HG03565 (cell line): Measurements from ENCODE around the gene CYP2W1.
"Not testable (repeated sequence)": the region's sequence is repeated elsewhere in the genome, so short reads cannot be mapped to it uniquely, and the experiment has no call there.

Experiments
- ATAC-seq: cut with Tn5 transposase; IDR thresholded peaks from one replicate; pipeline ENCODE4 v1.9.1; 2021; ENCODE audit warnings: mild to moderate bottlenecking, moderate library complexity; ENCODE audit not compliant: unreplicated experiment

The CYP2W1 gene

DNA sequence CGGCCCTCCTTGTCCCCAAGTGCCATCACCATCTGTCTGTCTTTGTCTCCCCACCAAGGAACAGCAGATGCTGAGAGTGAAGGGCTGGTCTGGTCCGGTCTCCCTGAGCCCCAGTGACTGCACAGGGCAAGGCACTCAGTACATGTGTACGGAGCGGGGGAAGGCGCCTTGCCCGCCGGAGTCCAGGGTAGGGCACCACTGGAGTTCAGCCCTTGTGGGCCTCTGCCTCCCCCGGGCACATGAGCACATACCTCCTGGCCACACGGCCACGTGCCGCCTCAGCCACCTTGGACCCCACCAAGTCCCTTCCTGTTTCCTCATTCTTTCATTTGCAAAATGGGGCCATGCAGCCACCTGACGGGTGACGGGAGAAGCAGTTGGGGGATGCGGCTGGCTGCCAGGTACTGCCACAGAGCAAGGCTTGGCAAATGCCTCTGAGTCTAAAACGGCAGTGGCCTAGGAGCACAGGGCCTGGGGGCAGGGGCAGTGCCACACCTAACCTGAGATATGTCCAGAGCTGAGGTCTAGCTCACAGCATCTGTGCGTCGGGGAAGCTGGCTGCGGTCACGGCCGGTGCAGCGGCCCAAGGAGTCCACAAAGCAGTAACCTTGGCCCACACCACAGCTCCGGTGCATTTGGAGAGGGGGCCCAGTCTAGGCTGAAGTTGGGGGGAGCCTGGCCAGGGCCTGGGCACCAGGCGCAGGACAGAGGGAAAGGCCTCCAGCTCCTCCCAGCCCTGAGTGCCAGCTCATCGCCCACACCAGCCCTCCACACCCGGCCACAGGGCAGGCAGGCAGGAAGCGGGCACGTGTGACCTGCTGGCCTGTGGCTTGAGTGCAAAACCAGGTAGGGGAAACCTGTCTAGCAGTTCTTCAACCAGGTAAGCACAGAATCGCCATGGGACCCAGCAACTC is 33.7 kb upstream of the CYP2W1 start:
- ATAC-seq, result no peak

DNA sequence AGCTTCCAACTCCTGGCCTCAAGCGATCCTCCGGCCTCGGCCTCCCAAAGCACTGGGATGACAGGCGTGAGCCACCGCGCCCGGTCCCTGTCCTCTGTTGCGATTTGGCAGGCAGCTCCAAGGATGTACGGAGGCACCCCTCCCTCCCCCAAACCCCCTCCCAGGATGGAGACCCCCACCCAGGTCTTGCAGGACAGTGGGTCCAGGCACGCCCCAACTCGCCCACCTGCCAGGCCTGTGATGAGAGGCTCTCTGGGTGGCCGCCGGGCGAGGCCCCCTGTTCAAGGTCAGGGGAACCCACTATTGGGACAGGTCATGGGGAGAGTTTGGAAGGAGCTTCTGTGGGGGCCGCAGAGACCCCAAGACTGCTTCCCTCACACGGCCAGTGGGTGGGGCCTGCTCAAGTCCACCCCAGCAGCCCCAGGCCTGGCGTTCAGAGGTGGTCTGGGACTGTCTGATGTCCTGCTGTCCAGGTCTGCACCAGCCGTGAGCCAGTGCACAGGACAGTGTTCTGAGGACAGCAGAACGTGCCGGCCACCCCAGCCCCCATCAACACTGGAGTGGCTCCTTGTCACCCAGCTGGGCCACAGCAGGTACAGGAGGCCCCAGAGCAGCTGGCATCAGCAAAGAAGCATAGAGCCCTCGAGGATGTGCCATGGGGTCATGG is 31.0 kb upstream of the CYP2W1 start:
- no peak for ATAC-seq

DNA sequence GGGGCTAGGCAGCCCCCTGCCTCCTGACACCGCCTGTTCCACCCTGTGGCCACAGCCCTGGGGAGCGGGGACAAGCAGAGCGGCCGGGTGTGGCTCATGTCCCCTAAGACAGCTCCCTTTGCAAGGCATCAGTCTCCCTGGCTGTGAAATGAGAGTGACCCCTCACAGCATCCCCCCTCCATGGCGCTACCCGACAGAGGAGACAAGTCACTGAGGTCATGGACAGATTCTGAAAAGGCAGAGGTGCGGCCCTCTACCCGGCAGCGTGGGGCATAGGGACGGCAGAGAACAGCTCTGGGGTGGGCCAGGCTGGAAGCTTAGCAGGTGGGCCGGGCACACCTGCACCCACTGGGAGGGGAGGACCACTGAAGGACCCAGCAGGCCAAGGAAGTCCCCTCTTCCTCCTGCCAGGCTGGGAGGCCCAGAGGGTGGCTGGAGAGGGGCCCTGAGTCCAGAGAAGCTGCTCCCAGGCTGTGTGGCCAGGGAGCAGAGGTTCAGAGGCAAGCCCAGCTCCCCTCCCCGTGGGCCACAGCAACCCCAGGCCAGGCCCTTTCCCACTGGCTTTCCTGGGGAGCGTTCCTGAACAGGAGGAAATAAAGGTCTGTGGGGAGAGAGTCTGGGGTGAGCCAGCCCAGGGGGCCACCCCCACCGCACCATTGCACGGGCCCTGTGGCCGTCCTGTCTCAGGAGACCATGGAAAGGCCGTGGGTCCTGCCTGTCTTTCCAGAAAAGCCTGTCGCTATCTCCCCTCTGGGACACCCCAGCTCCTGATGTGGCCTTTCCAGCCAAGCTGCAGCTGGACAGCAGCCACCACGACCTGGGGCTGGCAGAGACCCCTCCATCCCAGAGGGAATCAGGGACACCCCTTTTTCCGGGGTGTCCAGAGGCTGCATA is 30.2 kb upstream of the CYP2W1 start:
- ATAC-seq, result no peak

DNA sequence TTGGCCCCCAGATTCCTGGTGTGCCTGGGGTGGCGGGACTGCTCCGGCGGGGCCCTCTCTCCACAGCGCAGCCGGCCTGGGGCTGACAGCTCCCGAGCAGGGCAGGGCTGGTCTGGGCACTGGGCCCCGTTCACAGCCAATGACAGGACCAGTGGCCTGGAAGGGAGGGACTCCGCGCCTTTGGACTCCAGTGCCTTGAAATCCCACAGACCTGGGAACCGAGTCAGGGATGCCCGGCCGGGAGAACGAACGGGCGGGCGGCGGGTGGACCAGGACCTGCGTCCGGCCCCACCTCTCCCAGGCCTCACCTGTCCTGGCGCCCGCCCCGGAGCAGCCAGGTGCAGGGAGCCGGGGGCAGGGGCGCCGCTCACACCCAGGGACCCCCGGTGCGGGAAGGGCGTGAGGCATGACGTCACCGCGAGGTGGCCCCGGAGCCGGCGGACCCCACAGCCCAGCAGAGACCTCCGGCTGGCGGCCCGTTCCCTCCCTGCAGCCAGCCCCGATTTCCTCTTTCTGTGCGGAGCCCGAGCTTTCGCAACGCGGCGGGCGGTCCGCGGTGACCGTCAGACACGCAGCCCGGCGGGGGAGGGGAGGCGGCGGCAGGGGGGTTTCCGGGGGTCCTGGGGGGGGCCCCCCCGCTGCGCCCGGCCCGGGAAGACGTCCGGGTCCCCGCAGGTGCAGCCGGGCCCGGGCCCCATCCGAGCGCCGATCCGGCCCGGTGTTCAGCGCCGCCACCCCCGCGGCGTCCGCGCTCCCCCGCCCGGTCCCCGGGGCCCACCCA is 29.2 kb upstream of the CYP2W1 start:
- no peak for ATAC-seq

DNA sequence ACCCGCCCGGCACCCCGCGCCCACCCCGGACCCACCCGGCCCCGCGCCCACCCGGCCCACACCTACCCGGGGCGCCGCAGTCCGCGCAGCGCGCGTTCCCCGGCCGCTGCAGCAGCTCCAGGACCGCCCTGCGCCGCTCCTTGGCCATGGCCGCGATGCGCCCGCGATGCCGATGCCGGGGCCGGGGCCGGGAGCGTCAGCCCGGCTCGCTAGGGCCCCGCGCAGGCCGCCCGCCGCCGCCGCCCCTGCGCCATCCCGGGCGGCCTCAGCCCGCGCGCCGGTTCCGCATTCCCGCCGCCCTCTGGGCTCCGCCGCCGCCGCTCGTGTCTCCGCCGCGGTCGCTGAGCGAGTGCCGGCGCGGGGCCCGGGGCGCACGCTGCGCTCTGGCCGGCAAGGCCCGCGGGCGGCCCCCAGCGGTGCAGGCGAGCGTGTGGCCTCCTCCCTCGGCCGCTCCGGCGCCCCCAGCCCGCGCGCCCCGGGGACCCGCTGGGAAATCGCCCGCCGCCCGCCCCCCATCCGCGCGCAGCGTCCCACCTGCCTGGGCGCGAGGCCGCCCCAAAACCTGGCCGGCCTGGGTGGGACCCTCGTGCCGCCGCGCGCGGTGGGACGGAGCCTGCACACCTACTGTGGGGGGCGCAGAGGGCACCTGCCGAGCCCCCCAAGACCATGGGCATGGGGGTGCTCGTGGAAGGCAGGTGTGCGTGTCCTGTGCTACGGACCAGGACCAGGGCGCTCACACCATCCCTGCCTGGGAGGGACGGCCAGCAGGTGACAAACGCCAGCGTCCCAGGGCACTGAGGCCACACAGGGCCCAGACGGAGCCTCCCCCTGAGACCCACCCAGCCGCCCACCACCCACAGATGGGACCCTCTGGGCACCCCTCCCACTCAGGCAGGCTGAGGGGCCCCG is 28.4 kb upstream of the CYP2W1 start, which contains the start of gene ADAP1:
Gene ADAP1 (minus strand): TSS at position 351 of the 909 bp plus-strand sequence. CDS start 203 bp downstream, at position 148.
- peak; percentile 47 for ATAC-seq

DNA sequence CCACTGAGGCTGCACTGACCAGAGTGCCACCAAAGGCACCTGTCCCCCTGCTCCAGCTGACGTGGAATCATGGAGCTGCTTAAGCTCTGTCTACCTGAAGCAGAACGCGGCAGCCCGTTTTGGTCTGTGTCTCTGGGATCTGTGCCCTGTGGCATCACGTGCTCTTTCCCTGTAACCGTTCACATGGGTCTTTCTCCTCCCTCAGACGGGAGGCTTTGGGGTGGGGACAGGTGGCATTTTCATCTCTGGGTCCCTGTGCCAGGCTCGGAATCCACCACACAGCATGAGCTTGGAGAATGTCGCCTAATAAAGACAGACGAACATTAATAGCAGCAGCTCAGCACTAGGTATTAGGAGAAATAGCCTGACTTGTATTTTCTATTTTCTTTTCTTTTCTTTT is 26.9 kb upstream of the CYP2W1 start:
- no peak for ATAC-seq

DNA sequence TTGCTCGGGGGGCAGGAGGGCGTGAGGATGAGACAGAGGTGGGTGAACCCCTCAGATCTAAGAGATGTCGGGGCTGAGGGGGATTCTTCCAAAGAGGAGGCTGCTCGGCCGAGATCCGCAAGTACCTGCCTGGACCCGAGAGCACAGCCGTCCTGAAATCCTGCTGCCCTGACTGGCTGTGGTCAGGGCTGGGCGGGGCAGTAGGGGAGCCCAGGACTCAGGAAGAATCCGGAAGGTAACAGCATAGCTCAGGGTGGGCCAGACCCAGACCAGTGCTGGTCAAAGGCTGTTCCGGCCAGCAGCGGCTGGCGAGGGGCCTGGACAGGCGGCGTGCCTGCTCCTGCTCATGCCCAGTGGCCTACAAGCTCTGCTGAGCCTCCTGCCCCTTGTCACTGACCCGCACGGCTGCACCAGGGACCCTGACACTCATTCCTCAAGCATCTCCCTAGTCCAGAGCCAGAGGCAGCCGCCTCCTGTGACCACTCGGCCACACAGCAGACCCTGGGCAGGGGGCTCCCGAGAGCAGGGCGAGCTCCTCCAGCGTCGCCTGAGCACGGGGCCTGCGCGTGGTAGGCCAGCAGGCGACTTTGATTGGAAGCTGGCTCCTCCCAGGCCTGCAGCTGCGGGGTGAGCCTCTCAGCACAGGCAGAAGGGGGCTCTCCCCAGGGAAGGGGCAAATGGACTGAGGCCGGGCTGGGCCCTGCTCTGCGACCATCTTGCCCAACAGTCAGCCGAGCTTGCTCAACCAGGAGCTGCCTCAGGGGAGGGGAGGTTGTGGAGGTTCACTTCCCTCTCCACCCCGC is 25.4 kb upstream of the CYP2W1 start:
- no peak for ATAC-seq

DNA sequence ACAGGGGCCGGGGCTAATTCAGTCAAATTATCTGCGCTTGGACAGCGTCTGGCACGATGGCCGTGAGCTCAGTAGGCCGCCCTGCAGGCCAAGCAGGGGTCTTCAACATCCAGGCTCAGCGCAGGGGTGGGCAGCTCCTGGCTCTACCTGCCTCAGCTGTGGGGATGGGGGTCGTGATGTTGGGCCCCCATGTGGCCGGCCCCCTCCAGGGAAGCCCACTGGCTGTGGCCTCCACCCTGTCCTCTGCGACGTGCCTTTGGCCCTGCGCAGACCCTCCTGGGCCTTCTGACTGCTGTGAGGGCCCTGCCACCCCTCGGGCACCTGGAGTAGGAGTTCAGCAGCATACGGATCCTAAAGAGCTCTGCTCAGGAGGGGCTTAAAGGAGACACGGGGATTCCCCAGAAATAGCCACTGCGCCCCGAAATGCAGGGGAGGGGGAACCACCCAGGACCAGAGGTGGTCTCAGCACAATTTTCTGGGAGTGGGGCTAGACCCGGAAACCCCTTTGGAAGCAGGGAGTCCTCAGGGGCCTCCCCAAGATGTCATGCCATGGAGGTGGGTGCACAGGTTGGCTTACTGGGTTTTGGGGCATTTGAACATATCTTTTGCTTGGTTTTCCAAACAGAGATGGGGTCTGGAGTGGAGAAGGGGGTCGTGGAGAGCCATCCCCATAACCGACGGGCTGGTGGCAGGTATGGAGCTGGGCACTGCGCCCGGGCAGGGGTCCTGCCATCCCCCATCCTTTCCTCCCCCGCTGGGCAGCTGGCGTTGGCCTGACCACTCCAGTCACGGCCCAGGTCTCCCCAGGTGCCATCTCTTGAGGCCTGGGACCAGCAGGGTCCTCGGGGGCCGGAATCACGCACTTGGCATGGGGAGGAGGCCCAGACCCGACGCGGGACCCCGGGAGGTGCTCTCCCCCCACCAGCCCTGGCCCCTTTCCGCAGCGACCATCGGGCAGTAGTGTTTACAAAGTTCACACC is 24.5 kb upstream of the CYP2W1 start:
- no peak for ATAC-seq

DNA sequence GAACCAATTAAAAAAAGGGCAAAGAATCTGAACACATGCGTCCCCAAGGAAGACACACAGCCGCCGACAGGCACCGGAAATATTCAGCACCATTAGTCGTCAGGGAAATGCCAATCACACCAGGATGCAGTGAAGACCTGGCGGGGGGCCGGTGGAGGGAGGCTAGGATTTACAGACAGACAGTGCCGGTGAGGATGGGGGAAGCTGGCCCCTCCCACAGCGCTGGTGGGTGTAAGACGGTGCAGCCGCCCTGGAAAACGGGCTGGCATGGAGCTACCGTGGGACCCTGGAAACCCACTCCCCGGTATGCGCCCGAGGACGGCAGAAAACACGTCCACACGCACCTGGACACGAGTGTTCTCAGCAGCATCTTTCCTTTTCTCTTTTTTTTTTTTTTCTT is 23.7 kb upstream of the CYP2W1 start:
- no peak for ATAC-seq

DNA sequence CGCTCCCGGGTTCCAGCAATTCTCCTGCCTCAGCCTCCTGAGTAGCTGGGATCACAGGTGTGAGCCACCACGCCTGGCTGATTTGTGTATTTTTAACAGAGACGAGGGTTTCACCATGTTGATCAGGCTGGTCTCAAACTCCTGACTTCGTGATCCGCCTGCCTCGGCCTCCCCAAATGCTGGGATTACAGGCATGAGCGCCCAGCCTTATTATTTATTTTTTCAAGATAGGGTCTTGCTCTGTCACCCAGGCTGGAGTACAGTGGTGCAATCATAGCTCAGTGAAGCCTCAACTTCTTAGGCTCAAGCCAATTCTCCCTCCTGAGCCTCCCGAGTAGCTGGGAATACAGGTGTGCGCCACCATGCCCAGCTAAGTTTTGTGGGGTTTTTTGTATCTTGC is 23.2 kb upstream of the CYP2W1 start:
- ATAC-seq, result not testable (repeated sequence)

DNA sequence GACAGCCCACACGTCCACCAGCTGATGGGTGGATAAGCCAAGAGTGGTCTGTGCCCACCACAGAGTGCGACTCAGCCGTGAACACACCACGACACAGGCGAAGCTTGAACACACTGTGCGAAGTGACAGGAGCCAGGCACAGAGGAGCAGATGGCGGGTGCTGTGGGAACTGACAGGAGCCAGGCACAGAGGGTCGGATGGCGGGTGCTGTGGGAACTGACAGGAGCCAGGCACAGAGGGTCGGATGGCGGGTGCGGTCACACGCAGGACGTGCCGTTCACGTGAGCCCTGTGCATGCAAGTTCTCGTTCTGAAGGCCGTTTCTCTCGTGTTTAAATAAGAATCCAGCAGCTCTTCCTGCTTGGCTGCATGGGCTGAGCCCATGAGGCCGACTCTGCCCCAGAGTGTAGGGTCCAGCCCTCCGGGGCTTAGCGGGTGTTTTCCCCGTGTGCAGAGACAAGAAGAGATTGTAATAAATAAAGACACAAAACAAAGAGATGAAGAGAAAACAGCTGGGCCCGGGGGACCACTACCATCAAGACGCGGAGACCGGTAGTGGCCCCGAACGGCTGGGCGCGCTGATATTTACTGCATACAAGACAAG is 22.6 kb upstream of the CYP2W1 start:
- ATAC-seq, result no peak

DNA sequence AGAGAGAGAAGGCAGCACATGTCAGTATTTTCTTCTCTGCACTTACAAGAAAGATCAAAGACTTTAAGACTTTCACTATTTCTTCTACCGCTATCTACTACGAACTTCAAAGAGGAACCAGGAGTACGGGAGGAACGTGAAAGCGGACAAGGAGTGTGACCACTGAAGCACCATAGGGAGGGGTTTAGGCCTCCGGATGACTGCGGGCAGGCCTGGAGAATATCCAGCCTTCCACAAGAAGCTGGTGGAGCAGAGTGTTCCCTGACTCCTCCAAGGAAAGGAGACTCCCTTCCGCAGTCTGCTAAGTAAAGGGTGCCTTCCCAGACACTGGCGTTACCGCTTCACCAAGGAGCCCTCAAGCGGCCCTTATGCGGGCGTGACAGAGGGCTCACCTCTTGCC is 22.0 kb upstream of the CYP2W1 start:
- ATAC-seq, result not testable (repeated sequence)

DNA sequence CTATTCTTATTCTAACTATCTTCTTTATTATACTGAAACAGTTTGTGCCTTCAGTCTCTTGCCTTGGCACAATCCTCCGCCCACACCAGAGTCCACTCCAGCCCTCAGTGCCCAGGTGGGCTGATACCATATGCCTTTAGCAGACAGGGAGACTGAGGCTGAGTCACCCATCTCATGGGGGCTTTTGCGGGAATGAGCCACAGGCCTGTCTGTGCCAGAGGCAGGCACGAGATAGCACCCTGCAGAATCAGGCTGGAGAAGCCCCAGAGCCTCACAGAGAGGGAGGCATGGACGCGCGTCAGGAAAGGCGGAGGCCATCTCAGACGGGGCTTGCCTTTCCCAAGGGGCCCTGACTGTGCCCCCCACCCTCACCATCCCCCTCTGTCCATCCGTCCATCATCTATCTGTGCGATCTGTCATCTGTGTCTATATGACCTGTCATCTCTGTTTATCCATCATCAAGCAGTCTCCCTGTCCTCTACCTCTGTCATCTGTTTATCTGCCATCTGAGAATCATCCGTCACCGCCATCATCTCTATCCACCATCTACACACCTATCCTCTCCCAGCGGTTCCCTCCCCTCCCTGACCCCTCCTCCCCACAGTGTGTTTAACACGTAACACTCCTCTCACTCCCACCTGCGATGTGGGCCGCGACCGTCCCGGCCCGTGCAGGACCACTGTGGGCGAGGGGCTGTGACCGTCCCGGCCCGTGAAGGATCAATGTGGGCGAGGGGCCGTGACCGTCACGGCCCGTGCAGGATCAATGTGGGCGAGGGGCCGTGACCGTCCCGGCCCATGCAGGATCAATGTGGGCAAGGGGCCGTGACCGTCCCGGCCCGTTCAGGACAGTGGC is 21.2 kb upstream of the CYP2W1 start:
- ATAC-seq, result no peak

DNA sequence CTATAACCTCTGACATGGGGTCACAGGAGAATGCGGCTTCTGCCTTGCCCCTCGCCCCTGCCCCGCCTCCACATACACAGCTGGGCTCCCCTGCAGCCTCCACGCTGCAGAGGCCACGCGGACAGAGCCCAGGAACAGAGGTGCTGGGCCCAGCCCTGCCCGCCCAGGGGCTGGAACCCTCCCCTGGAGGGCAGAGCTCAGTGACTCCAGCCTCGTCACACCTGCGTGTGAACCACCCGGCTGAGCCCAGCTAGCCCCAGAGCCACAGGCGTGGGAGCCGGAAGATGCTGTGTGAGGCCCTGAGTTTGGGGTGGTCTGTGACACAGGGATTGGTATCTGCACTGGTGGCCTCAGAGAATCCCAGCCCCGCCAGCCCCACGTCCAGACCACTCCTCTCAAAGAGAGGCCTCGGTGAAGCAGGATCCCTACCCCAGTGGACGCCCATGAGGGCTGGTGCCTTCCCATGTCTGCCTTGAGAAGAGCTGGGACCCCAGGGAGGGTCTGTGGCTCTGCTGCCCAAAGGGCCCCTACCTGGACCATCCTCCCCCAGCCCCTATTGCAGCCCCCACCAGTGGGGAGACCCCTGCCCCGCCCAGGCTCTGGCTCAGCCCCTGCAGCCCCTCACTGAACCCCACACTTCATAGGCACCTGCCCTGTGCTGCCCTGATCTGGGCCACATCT is 20.4 kb upstream of the CYP2W1 start:
- ATAC-seq, result no peak
